ENCODE results near the gene PCMTD2.
"Not testable (repeated sequence)": the region's sequence is repeated elsewhere in the genome, so short reads cannot be mapped to it uniquely, and the experiment has no call there.

DNA sequence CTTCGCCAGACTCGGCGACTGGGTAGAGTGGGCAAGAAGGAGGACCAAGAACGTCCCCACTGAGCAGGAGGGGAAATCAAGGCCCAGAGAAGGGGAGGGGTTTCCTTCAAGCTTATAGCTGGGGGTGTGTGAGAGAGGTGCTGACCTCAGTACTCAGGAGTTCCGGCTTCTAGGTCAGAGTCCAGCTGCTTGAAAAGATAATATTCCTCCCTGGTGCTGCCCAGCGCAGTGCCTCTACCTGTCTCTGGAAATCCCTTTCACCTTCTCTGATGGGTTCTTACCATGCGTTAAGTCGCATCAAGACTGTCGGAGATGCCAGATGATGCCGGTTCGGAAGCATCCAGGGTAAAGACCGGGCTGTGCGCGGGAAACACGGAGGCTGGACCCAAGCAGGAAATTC is 61.8 kb downstream of the PCMTD2 start:
- not testable (repeated sequence) for TF ChIP-seq TAF1 (IDR thresholded peaks at IDR 0.05; ENCODE audit: low read depth, low read length); POLR2AphosphoS5 (IDR thresholded peaks at IDR 0.05; ENCODE audit: low read depth, low read length); EP300 (IDR thresholded peaks at IDR 0.05; ENCODE audit: borderline replicate concordance in 1 of 2, low read depth in 2 of 2, low read length in 2 of 2); POLR2A (IDR thresholded peaks at IDR 0.05; ENCODE audit: control extremely low read depth in 1 of 2, low read depth in 2 of 2, low read length in 2 of 2); RNF2 (IDR thresholded peaks at IDR 0.05; ENCODE audit: borderline replicate concordance, low read depth, low read length, missing control alignments, poor library complexity, severe bottlenecking); CHD1 (IDR thresholded peaks at IDR 0.05; ENCODE audit: low read depth, low read length); RFX5 (IDR thresholded peaks at IDR 0.05; ENCODE audit: borderline replicate concordance, low read depth, low read length); HDAC2 (IDR thresholded peaks at IDR 0.05; ENCODE audit: borderline replicate concordance in 1 of 2, low read depth in 2 of 2, low read length in 2 of 2); RAD21 (IDR thresholded peaks at IDR 0.05 in 1 of 2, conservative IDR thresholded peaks at IDR 0.05 in 1 of 2; ENCODE audit: low read depth in 2 of 2, low read length in 2 of 2); CBX5 (IDR thresholded peaks at IDR 0.05; ENCODE audit: low read depth, low read length); NRF1 (IDR thresholded peaks at IDR 0.05; ENCODE audit: low read depth, low read length)
- TF ChIP-seq, protein P1, sequence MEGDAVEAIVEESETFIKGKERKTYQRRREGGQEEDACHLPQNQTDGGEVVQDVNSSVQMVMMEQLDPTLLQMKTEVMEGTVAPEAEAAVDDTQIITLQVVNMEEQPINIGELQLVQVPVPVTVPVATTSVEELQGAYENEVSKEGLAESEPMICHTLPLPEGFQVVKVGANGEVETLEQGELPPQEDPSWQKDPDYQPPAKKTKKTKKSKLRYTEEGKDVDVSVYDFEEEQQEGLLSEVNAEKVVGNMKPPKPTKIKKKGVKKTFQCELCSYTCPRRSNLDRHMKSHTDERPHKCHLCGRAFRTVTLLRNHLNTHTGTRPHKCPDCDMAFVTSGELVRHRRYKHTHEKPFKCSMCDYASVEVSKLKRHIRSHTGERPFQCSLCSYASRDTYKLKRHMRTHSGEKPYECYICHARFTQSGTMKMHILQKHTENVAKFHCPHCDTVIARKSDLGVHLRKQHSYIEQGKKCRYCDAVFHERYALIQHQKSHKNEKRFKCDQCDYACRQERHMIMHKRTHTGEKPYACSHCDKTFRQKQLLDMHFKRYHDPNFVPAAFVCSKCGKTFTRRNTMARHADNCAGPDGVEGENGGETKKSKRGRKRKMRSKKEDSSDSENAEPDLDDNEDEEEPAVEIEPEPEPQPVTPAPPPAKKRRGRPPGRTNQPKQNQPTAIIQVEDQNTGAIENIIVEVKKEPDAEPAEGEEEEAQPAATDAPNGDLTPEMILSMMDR (IDR thresholded peaks at IDR 0.05; ENCODE audit: control extremely low read depth in 1 of 3, insufficient read depth in 1 of 3, low read depth in 1 of 3, low read length in 3 of 3) = not testable (repeated sequence)
